SU-DHL-6 (cell line): ENCODE results near the gene LEKR1.

Experiments
- H2AFZ ChIP-seq: fragments of 200-600 bp; sonication (generic); 2 replicates; pipeline ENCODE4 v1.6.1; 2014; ENCODE audit warnings: low read depth, mild to moderate bottlenecking, moderate library complexity, mixed read lengths, antibody characterized with exemption, low read length; ENCODE audit not compliant: severe bottlenecking
- H3F3A ChIP-seq: fragments of 200-600 bp; shearing (Covaris generic); 2 replicates; pipeline ENCODE4 v1.6.0; 2016; ENCODE audit warnings: antibody characterized with exemption, mild to moderate bottlenecking; ENCODE audit not compliant: insufficient read depth
- H3K27ac ChIP-seq: fragments of 200-600 bp; sonication (generic); 2 replicates; pipeline ENCODE4 v1.5.1; 2016; ENCODE audit warnings: low read depth, mild to moderate bottlenecking, low read length, moderate library complexity, mixed read lengths
- H3K27me3 ChIP-seq: fragments of 200-600 bp; sonication (generic), shearing (Covaris generic); 2 replicates; pipeline ENCODE4 v1.6.0; 2014; ENCODE audit warnings: mild to moderate bottlenecking, low read length
- H3K36me3 ChIP-seq: fragments of 200-600 bp; sonication (generic); 2 replicates; pipeline ENCODE4 v1.6.1; 2014; ENCODE audit warnings: mild to moderate bottlenecking, low read length, mixed read lengths
- H3K4me2 ChIP-seq: fragments of 300-600, 200-600 bp; shearing (Covaris generic), sonication (generic); 2 replicates; pipeline ENCODE4 v1.6.0; 2014; ENCODE audit warnings: low read length, low read depth, mild to moderate bottlenecking; ENCODE audit not compliant: poor library complexity, severe bottlenecking
- H3K4me3 ChIP-seq: fragments of 200-600 bp; sonication (generic); 2 replicates; pipeline ENCODE4 v1.5.1; 2014; ENCODE audit warnings: antibody characterized with exemption, low read length, mild to moderate bottlenecking, mixed read lengths; ENCODE audit not compliant: insufficient read depth, poor library complexity, severe bottlenecking
- H3K79me2 ChIP-seq: fragments of 200-600 bp; sonication (generic); 2 replicates; pipeline ENCODE4 v1.6.1; 2014; ENCODE audit warnings: mild to moderate bottlenecking, low read length, moderate library complexity; ENCODE audit not compliant: insufficient read depth
- H3K9ac ChIP-seq: fragments of 200-600 bp; sonication (generic); 2 replicates; pipeline ENCODE4 v1.7.0; 2014; ENCODE audit warnings: mild to moderate bottlenecking, low read length
- H3K9me2 ChIP-seq: fragments of 200-600 bp; sonication (generic); replicated peaks from 2 replicates; pipeline ENCODE4 v1.6.1; 2014; ENCODE audit warnings: low read length; ENCODE audit not compliant: insufficient read depth
- H3K9me3 ChIP-seq: fragments of 200-600 bp; sonication (generic); 2 replicates; pipeline ENCODE4 v1.6.1; 2014; ENCODE audit warnings: low read length, mixed read lengths; ENCODE audit not compliant: insufficient read depth
- H4K20me1 ChIP-seq: fragments of 200-600 bp; sonication (generic); 2 replicates; pipeline ENCODE4 v1.6.1; 2014; ENCODE audit warnings: low read depth, mild to moderate bottlenecking, antibody characterized with exemption, low read length, moderate library complexity, mixed read lengths
- CTCF ChIP-seq: fragments of 200-600 bp; sonication (generic); IDR thresholded peaks from one replicate; pipeline ENCODE4 v1.5.1; 2017; ENCODE audit warnings: antibody characterized with exemption, mild to moderate bottlenecking, low read length, moderate library complexity; ENCODE audit not compliant: insufficient read depth, poor library complexity, severe bottlenecking
- EZH2phosphoT487 ChIP-seq: fragments of 200-600 bp; sonication (generic), shearing (Covaris generic); conservative IDR thresholded peaks from 2 replicates; pipeline ENCODE4 v1.6.1; 2018; ENCODE audit warnings: mild to moderate bottlenecking, antibody characterized with exemption, low read length, moderate library complexity, mixed read lengths

LEKR1 gene

GRCh38 chr3:157001221-157001957 is 175.2 kb downstream of the LEKR1 start:
- H3K4me3 ChIP-seq, result no peak overlapping the region
- no peaks in the 10 kb centered on the region for H3K79me2 ChIP-seq
- no peaks in the 10 kb centered on the region for H3K36me3 ChIP-seq
- H3K9ac ChIP-seq, result no peak overlapping the region
- no peak overlapping the region for H3K27ac ChIP-seq
- H3K4me2 ChIP-seq, result no peak overlapping the region
- H3K9me3 ChIP-seq, result no peaks in the 10 kb centered on the region
- no peaks in the 10 kb centered on the region for H3F3A ChIP-seq
- H3K27me3 ChIP-seq, result no peaks in the 10 kb centered on the region
- no peak overlapping the region for H2AFZ ChIP-seq
- H4K20me1 ChIP-seq, result no peaks in the 10 kb centered on the region
- TF ChIP-seq CTCF (no peak), EZH2phosphoT487 (no peak)
- H3K9me2 ChIP-seq, result no peaks in the 10 kb centered on the region

- Histone ChIP-seq H3K4me2 (no peak overlapping the region), H3K36me3 (no peaks in the 10 kb centered on the region), H3K27me3 (no peaks in the 10 kb centered on the region), H3F3A (no peaks in the 10 kb centered on the region; the same call in 1 of the 2 replicates), H2AFZ (no peak overlapping the region), H3K9me2 (no peaks in the 10 kb centered on the region), H3K27ac (no peak overlapping the region), H3K9ac (no peak overlapping the region), H3K9me3 (no peaks in the 10 kb centered on the region), H3K4me3 (no peak overlapping the region), H4K20me1 (no peaks in the 10 kb centered on the region), H3K79me2 (no peaks in the 10 kb centered on the region)
- TF ChIP-seq EZH2phosphoT487 (no peak), CTCF (no peak)
Measured at GRCh38 chr3:157021679-157022078, 195.5 kb downstream of the LEKR1 start.

- no peak overlapping the region for H3K4me2 ChIP-seq
- H2AFZ ChIP-seq, result no peak overlapping the region
- no peak overlapping the region for H3K4me3 ChIP-seq
- H3K9me3 ChIP-seq, result no peaks in the 10 kb centered on the region
- no peaks in the 10 kb centered on the region for H3K79me2 ChIP-seq
- H3K9me2 ChIP-seq, result no peaks in the 10 kb centered on the region
- TF ChIP-seq CTCF (no peak), EZH2phosphoT487 (no peak)
- no peaks in the 10 kb centered on the region for H4K20me1 ChIP-seq
- no peak overlapping the region for H3K9ac ChIP-seq
- no peak overlapping the region for H3K27ac ChIP-seq
- H3K36me3 ChIP-seq, result no peaks in the 10 kb centered on the region
- H3F3A ChIP-seq, result no peaks in the 10 kb centered on the region; the same call in 1 of the 2 replicates
- no peaks in the 10 kb centered on the region for H3K27me3 ChIP-seq
Measured at GRCh38 chr3:157023226-157023625, 197.1 kb downstream of the LEKR1 start.
